CD4-positive, alpha-beta T cell treated with Interleukin-12 subunit alpha and Interleukin-12 subunit beta, for 1 hour (primary cell): ENCODE results near the gene MNX1.

Experiments
- DNase-seq: peaks from one replicate; pipeline ENCODE4 v3.0.0-alpha.2; 2020

MNX1 gene

GRCh38 chr7:157010588-157011332, at the start of gene MNX1:
TSS of gene MNX1 (minus strand) at chr7:157010663. CDS start at chr7:157010350, 313 bp downstream.
- DNase-seq, result peak; percentile 57

GRCh38 chr7:157059534-157059933, 49.1 kb upstream of the MNX1 start:
- no peak for DNase-seq

DNA sequence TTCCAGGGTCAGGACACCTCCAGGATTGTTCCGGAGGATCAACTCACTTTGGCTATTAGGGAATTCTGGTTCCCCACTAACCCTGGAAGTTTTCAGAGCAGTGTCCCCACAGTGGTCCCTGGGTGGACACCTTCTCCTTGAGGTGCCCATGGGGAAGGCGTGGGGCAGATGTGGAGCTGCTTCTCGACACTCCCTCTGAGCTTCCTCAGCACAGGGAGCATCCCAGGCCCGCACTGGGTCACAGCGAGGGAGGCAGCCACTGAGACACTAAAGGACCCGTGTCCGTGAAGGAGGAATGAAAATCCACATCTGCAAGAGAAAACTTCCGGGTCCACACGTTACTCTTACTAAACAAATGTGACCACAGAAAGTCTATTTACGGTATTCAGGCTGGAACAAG, 48.2 kb upstream of the MNX1 start:
- DNase-seq, result no peak

DNA sequence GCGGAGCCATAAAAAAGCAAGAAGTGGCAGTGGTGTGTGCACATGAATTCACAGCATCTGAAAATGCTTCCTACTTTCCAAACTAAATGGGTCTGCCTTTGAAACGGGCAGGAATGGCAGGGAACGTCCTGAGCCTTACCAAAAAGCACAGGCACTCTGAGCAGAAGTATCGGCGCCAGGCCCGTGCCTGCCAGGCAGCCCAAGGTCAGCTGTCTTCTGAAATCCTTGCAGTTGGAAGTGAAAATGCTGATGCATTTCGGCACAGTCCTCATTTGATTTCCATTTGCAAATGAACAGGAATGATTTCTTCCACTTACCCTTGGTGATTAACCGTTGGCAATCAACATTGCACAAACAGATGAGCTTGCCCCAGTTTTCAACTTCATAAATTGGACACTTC, 47.6 kb upstream of the MNX1 start:
- no peak for DNase-seq

- DNase-seq, result no peak
Observed at GRCh38 chr7:157056957-157057902, 46.8 kb upstream of the MNX1 start.

DNA sequence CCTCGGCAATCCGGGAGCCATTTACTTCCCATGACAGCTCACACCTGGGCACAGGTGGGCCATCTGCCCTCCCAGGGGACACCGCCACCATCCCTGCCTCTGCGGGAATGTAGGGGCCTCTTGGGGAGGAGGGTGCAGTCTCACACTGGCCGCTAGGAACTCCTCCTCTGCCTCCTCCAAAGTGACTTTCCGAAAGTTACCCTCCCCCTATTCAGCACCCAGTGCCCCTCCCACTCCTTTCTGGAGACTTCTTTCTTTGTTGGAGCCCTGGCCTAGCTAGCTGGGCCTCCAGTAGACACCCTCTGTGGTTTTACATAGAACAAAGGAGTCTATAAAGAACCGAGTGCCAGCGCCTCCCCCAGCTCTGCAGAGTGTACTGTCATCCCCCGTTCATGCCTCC, 45.8 kb upstream of the MNX1 start:
- DNase-seq, result no peak

- no peak for DNase-seq
Observed at GRCh38 chr7:157054927-157055326, 44.5 kb upstream of the MNX1 start.

DNA sequence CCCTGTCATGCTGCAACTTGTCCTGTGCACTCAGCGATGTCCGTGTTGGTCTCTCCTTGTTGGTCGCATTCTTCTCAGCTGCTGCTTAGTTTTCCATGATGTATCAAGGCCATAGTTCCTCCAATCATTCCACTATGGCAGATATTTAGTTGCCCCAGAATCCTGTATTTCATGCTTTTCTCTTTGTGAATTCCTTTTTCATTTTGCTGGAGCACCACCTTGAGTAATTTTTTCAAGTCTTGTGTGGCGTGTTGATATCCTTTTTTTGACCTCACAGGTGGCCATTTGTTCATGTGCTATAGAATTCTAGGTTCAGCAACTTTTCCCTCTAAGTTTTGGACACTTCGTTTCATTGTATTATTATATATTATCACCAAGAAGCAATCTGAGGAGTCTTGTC, 42.7 kb upstream of the MNX1 start:
- no peak for DNase-seq

DNA sequence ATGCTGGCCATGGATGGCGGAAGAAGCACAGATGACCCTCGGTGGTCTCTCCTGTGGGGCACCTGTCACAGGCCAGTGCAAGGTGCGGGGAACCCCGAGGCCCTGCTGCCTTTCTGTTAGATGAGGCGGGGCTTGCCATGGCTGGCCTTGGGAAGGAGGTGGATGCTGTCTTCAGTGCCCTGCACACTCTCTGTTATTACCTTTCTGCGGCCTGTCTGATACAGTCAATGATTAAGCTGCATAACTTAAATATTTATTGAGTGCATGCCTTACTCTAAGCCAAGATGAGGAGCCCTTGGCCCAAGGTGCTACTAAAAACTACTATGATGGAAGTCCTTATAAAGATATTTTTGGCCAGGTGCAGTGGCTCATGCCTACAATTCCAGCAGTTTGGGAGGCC, 36.7 kb upstream of the MNX1 start:
- no peak for DNase-seq

DNA sequence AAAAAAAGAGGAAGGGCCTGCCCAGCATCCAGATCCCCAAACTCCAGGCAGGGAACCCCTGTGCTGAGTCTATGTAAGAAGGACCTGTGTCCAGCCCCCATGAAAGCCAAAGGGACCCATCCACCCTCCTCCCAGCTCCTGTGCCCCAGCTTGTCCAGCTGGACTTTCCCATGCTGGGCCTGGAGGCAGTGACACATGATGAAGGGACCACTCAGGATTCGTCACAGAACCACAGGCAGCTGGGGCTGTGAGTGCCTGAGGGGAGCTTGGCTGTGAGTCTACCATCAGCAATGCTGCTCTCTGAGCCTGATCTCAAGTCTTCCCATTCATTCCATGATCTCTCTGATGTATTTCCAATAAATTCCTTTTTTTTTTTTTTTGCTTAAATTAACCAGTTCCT, 36.2 kb upstream of the MNX1 start:
- no peak for DNase-seq

DNA sequence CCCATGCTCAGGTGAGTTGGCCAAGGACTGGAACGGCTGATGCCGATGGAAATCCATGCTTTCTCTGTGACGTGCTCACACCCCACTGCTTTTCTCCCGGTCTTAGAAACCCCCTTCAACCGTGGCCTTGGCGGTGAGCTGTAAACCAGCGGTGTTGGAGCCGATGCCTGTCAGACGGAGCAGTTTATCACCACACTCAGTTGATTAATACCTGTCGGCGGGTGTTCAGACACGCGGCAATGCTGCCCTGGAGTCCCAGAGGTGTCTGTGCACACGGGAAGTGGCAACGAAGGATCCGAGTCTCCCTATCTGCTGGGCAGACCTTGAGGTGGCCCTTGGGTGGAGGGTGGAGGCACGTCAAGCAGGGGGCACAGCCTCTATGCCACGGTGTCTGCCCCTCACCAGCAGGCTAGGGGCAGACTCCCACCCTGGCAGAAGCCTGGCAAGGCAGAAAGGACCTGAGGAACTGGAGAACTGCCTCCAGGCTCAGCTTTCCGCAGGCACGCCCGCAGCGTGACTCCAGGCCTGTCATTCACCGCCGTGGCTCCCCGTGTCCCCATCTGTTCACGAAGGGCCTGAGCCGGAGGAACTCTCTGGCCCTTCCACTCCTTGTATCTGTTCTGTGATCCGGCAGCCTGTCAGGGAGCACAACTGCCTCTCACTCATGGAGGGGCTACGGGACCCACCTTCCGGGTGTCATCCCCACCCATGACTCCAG, 34.6 kb upstream of the MNX1 start:
- DNase-seq, result no peak

- DNase-seq, result no peak
Observed at GRCh38 chr7:157044147-157044687, 33.8 kb upstream of the MNX1 start.

DNA sequence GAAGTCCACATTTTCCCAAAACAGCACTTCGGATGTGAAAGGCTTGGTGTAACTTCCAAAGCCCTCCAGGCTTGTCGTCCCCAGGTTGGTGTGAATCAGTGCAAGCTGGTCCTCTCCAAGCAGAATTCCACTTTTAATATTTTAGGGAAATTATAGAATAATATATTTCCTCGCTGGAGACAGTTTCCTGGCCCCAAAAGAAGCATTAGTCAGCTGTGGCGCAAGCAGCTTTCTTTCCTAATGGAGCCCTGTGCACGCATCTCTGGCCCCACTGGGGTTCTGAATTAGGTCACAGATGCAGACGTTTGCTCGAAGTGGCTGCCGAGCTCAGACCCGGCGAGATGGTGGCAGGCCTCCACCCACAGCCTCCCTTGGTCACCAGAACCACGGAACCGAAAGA, 33.3 kb upstream of the MNX1 start:
- DNase-seq, result no peak

- no peak for DNase-seq
Observed at GRCh38 chr7:157041514-157042277, 31.2 kb upstream of the MNX1 start.

- no peak for DNase-seq
Observed at GRCh38 chr7:157041004-157041403, 30.5 kb upstream of the MNX1 start.

DNA sequence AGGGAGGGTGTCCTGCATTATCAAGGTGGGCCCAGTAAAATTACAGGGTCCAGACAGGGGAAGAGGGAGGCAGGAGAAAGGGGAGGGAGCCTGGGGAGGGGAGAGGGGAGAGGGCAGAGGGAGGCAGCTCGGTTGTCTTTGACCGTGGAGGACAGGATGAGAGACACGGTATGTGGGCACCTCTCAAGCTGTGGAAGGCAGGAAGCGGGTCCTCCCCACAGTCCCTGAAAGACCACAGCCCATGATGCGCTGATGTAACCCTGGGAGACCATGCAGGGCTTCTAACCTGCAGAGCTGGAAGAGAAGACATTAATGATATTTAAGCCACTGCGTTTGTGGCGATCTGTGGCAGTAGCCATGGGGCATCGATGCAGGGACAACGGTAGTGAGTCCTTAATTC, 27.2 kb upstream of the MNX1 start:
- no peak for DNase-seq

DNA sequence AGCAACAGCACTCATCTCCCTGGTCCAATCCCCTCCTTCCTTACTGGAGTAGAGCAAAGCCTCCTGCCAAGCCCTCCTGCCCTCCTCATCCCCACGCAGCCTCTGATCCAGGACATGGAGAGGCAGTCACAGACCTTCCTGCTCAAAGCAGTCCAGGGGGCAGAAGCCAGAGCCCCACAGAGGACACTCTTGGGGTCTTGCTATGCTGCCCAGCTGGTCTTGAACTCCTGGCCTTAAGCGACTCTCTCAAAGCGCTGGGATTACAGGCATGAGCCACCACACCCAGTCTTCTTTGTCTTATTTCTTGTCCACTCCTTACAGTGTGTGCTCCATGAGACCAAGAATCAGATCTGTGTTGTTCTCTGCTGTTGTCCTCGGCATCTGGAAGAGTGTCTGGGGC, 26.6 kb upstream of the MNX1 start:
- DNase-seq, result no peak

DNA sequence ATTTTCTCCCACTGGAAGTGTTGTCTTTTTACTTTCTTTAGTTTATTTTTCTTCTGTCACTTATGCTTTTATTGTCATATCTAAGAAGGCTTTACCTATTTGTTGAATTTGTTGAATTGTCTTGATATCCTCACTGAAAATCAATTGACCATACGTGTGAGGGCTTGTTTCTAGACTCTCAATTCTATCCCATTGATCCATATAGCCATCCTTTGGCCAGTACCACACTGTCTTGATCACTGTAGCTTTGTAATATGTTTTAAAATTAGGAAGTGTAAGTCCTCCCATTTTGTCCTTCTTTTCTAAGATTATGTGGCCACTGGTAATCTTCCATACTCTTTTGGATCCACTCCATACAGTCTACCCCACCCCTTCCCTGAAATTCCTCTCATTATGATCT, 25.5 kb upstream of the MNX1 start:
- no peak for DNase-seq

DNA sequence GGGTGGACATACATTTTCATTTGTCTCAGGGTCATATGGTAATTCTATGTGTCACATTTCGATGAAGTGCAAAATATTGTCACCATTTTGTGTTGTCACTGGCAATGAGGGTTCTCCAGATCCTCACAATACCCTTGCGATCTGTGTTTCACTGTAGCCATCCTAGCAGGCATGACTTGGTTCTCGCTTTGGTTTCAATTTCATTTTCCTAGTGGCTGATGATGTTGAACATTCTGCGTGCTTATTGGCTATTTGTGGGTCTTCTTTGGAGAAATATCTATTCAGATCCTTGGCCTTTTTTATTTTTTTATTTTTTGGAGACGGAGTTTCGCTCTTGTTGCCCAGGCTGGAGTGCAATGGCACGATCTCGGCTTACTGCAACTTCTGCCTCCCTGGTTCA, 24.8 kb upstream of the MNX1 start:
- DNase-seq, result no peak

- no peak for DNase-seq
Observed at GRCh38 chr7:157033483-157034473, 23.3 kb upstream of the MNX1 start.
